ENCODE measurements around the gene MDM4. TPM values are rescaled to one million over a fixed set of nuclear protein-coding genes. Genes with fewer than 3 reads are reported as not detected.

The MDM4 gene
- total and polyA plus RNA-seq, 2 donors (not counting 1 experiment from before 2014, with no cell fraction given) = 46.6 to 374 TPM

GRCh38 chr1:204580862-204581261 is 64.7 kb downstream of the MDM4 start:
- Histone ChIP-seq H3K9me3 (ENCODE audit: control extremely low read depth in 1 of 3, control insufficient read depth in 2 of 3, insufficient read depth in 1 of 3, low read length in 2 of 3) (no peaks in the 10 kb centered on the region), H2AFZ (ENCODE audit: insufficient read depth, low read depth, low read length, poor library complexity, severe bottlenecking) (no peak overlapping the region), H3K79me2 (ENCODE audit: control insufficient read depth, insufficient read depth, low read length) (peaks cover 25% of the 10 kb centered on the region), H3K4me2 (replicated peaks; ENCODE audit: low read depth, low read length, poor library complexity, severe bottlenecking) (peak overlapping the region; percentile 84), H3K9ac (ENCODE audit: low read length) (no peak overlapping the region), H3K36me3 (replicated peaks in 1 of 2; ENCODE audit: control extremely low read depth in 1 of 2, control insufficient read depth in 1 of 2, extremely low read depth in 1 of 2, insufficient read depth in 2 of 2, low read length in 1 of 2) (peaks cover 0 to 9% of the 10 kb centered on the region in 2 experiments), H3K27ac (ENCODE audit: low read length in 2 of 2) (peak overlapping the region; percentile 79 to 81), H4K20me1 (ENCODE audit: control insufficient read depth, insufficient read depth, low read length, poor library complexity, severe bottlenecking) (no peaks in the 10 kb centered on the region), H3K4me3 (ENCODE audit: control extremely low read depth in 1 of 5, extremely low read depth in 1 of 5, insufficient read depth in 1 of 5, low read depth in 2 of 5, low read length in 4 of 5) (no peak overlapping the region), H3K27me3 (replicated peaks in 1 of 4; ENCODE audit: control extremely low read depth in 1 of 4, control insufficient read depth in 3 of 4, insufficient read depth in 4 of 4, low read length in 3 of 4) (no peaks in the 10 kb centered on the region), H3K4me1 (ENCODE audit: control insufficient read depth in 2 of 2, insufficient read depth in 2 of 2, low read length in 2 of 2) (peaks cover 43 to 61% of the 10 kb centered on the region in 2 donors)
- Mint-ChIP-seq H3K4me3 (no peak overlapping the region), H3K4me1 (peaks cover 64% of the 10 kb centered on the region), H3K27me3 (no peaks in the 10 kb centered on the region), H3K27ac (peak overlapping the region; percentile 90), H3K9me3 (ENCODE audit: insufficient read depth) (no peaks in the 10 kb centered on the region)
- no CpG with 5 or more reads among the region's 2 CpGs for WGBS (ENCODE audit: insufficient coverage)
- ATAC-seq (ENCODE audit: low read depth) (no peak), DNase-seq (no peak)
- POLR2A ChIA-PET = interaction anchor here (0.7 kb wide), 2 partner anchors 9 to 142 kb away, joined by 6 read pairs; no protein-coding TSS in a partner anchor
- intact Hi-C loops (cut with micrococcal nuclease) = no loop called here
- TF ChIP-seq CTCF (IDR thresholded peaks at IDR 0.05) = no peak
- TF ChIP-seq EZH2 (IDR thresholded peaks at IDR 0.05; ENCODE audit: borderline replicate concordance, insufficient read depth, low read depth, low read length, poor library complexity, severe bottlenecking) = no peak
- CTCF ChIA-PET = interaction anchor here (2.7 to 4.0 kb wide), 2 partner anchors 15 to 226 kb away, joined by 17 to 31 read pairs; no protein-coding TSS in a partner anchor

- Mint-ChIP-seq H3K27ac (peak overlapping the region; percentile 22), H3K27me3 (no peaks in the 10 kb centered on the region), H3K4me1 (peaks cover 64% of the 10 kb centered on the region), H3K4me3 (peak overlapping the region; percentile 4), H3K9me3 (ENCODE audit: insufficient read depth) (no peaks in the 10 kb centered on the region)
- no peak overlapping the region for H3K4me3 ChIP-seq (ENCODE audit: control extremely low read depth in 1 of 5, extremely low read depth in 1 of 5, insufficient read depth in 1 of 5, low read depth in 2 of 5, low read length in 4 of 5)
- no peak for DNase-seq
- H4K20me1 ChIP-seq (ENCODE audit: control insufficient read depth, insufficient read depth, low read length, poor library complexity, severe bottlenecking) = no peaks in the 10 kb centered on the region
- ATAC-seq (ENCODE audit: low read depth) = no peak
- H3K36me3 ChIP-seq (replicated peaks in 1 of 2; ENCODE audit: control extremely low read depth in 1 of 2, control insufficient read depth in 1 of 2, extremely low read depth in 1 of 2, insufficient read depth in 2 of 2, low read length in 1 of 2) = peaks cover 0 to 9% of the 10 kb centered on the region in 2 experiments
- H3K9ac ChIP-seq (ENCODE audit: low read length) = no peak overlapping the region
- H2AFZ ChIP-seq (ENCODE audit: insufficient read depth, low read depth, low read length, poor library complexity, severe bottlenecking) = no peak overlapping the region
- H3K79me2 ChIP-seq (ENCODE audit: control insufficient read depth, insufficient read depth, low read length) = peaks cover 25% of the 10 kb centered on the region
- intact Hi-C loops (cut with micrococcal nuclease) = no loop called here
- H3K4me1 ChIP-seq (ENCODE audit: control insufficient read depth in 2 of 2, insufficient read depth in 2 of 2, low read length in 2 of 2) = peaks cover 43 to 61% of the 10 kb centered on the region in 2 donors
- no peaks in the 10 kb centered on the region for H3K9me3 ChIP-seq (ENCODE audit: control extremely low read depth in 1 of 3, control insufficient read depth in 2 of 3, insufficient read depth in 1 of 3, low read length in 2 of 3)
- no peaks in the 10 kb centered on the region for H3K27me3 ChIP-seq (replicated peaks in 1 of 4; ENCODE audit: control extremely low read depth in 1 of 4, control insufficient read depth in 3 of 4, insufficient read depth in 4 of 4, low read length in 3 of 4)
- no CpG with 5 or more reads among the region's 3 CpGs for WGBS (ENCODE audit: insufficient coverage)
- H3K4me2 ChIP-seq (replicated peaks; ENCODE audit: low read depth, low read length, poor library complexity, severe bottlenecking) = peak overlapping the region; percentile 6
- POLR2A ChIA-PET = no interaction called here
- CTCF ChIA-PET = interaction anchor here (1.6 to 4.0 kb wide), 3 partner anchors 15 to 225 kb away, joined by 5 to 31 read pairs (median 17); no protein-coding TSS in a partner anchor
- H3K27ac ChIP-seq (ENCODE audit: low read length in 2 of 2) = peak overlapping the region in 1 of 2 donors; percentile 61
- TF ChIP-seq EZH2 (IDR thresholded peaks at IDR 0.05; ENCODE audit: borderline replicate concordance, insufficient read depth, low read depth, low read length, poor library complexity, severe bottlenecking) = no peak
- TF ChIP-seq CTCF (IDR thresholded peaks at IDR 0.05) = no peak
Observed at GRCh38 chr1:204581759-204582158, 65.6 kb downstream of the MDM4 start.
